ENCODE results near the gene AHCTF1. TPM values are rescaled to one million over a fixed set of nuclear protein-coding genes. Genes with fewer than 3 reads are reported as not detected.

Gene AHCTF1
- total and polyA plus RNA-seq, 9 of the 15 experiments (the other 6 are each of a cell fraction or from before 2014, with no cell fraction given), result 9.4 to 102 (median 47.6) TPM

GRCh38 chr1:246930830-246931548 is 759 bp downstream of the AHCTF1 start (continued):
- TF ChIP-seq ETS1 (conservative IDR thresholded peaks at IDR 0.05; ENCODE audit: control insufficient read depth, low read depth, low read length) (peak; percentile 8; the same call in 1 of the 2 replicates), E2F6 (IDR thresholded peaks at IDR 0.05; ENCODE audit: borderline replicate concordance in 1 of 2, extremely low read depth in 1 of 2, insufficient read depth in 1 of 2, insufficient read length in 1 of 2, low read depth in 1 of 2, low read length in 1 of 2, poor library complexity in 1 of 2, severe bottlenecking in 1 of 2) (peak; percentile 29 to 74), UBTF (IDR thresholded peaks at IDR 0.05; ENCODE audit: borderline replicate concordance in 1 of 2, low read depth in 2 of 2, low read length in 2 of 2) (0 out of 4 replicates have a peak, but pooled peaks of 1 of the 2 experiments have one; percentile 64), ZNF232 (CRISPR knock-in tag; IDR thresholded peaks at IDR 0.05) (0 out of 2 replicates have a peak, but pooled peaks have one; percentile 33), GABPB1 (CRISPR knock-in tag; IDR thresholded peaks at IDR 0.05) (no peak; the same call in 1 of the 2 replicates), ZNF324 (CRISPR knock-in tag; IDR thresholded peaks at IDR 0.05) (no peak), ZNF644 (tag; IDR thresholded peaks at IDR 0.05; ENCODE audit: low read depth) (no peak), FOXK2 (conservative IDR thresholded peaks at IDR 0.05 in 1 of 2, IDR thresholded peaks at IDR 0.05 in 1 of 2; ENCODE audit: low read depth in 2 of 2) (peak in 1 of 2 experiments; percentile 24; a peak in 1 of 4 replicates), SNRNP70 (optimal IDR thresholded peaks at IDR 0.05; ENCODE audit: low read depth, low read length) (no peak), EP400 (IDR thresholded peaks at IDR 0.05) (peak; percentile 89), ZSCAN29 (IDR thresholded peaks at IDR 0.05) (0 out of 2 replicates have a peak, but pooled peaks have one; percentile 15), PHF20 (IDR thresholded peaks at IDR 0.05; ENCODE audit: partially characterized antibody) (peak; percentile 9), DNMT1 (IDR thresholded peaks at IDR 0.05) (peak; percentile 64; the same call in 1 of the 2 replicates), MAX (CRISPR knock-in tag; IDR thresholded peaks at IDR 0.05) (peak; percentile 88), MECOM (CRISPR knock-in tag; IDR thresholded peaks at IDR 0.05) (no peak), PRMT5 (CRISPR knock-in tag; IDR thresholded peaks at IDR 0.05) (0 out of 2 replicates have a peak, but pooled peaks have one; percentile 83), KDM2B (CRISPR knock-in tag; IDR thresholded peaks at IDR 0.05) (peak; percentile 91), ELF2 (CRISPR knock-in tag; IDR thresholded peaks at IDR 0.05) (peak; percentile 54; the same call in 1 of the 2 replicates), CREB1 (IDR thresholded peaks at IDR 0.05) (no peak), CREB1 (CRISPR knock-in tag; IDR thresholded peaks at IDR 0.05) (peak; percentile 45; the same call in 1 of the 2 replicates), THRAP3 (IDR thresholded peaks at IDR 0.05; ENCODE audit: borderline replicate concordance) (no peak), HLTF (IDR thresholded peaks at IDR 0.05) (0 out of 2 replicates have a peak, but pooled peaks have one; percentile 35), MXD1 (CRISPR knock-in tag; IDR thresholded peaks at IDR 0.05; ENCODE audit: borderline replicate concordance, poor library complexity, severe bottlenecking) (peak; percentile 40)

Data from K562 (cell line).